H1 (cell line): Measurements from ENCODE around the gene LTBP4. TPM values are rescaled to one million over a fixed set of nuclear protein-coding genes. Genes with fewer than 3 reads are reported as not detected.

Experiments
- CTCF ChIA-PET: fragments of 300-600 bp; sonication (Branson Sonifier 250); formaldehyde crosslinking; loops from one replicate; lab custom pipeline; 2021; ENCODE audit not compliant: partially characterized antibody; lab: Charles Lee
- POLR2A ChIA-PET: fragments of 300-600 bp; sonication (Branson Sonifier 250); formaldehyde crosslinking; loops from one replicate; lab custom pipeline; 2021; ENCODE audit warnings: inconsistent platforms; ENCODE audit not compliant: partially characterized antibody; lab: Charles Lee
- DNase-seq, 2 experiments: peaks; one replicate each; pipeline versions ENCODE4 v3.0.0 to v3.0.0-alpha.2; 2010 to 2022; ENCODE audit warnings: low spot score in 2 of 2, low read depth in 1 of 2, mixed read lengths in 1 of 2
- FAIRE-seq: peaks from 2 replicates; lab custom pipeline; 2011; peaks lifted over from hg19 to GRCh38; lab: Jason Lieb, UNC
- H2AFZ ChIP-seq: 2 replicates; pipeline ENCODE4 v1.8.1; 2012; ENCODE audit warnings: low read length, inconsistent platforms
- H2AK5ac ChIP-seq: 2 replicates; pipeline ENCODE4 v1.6.1; 2013; ENCODE audit warnings: low read depth, low read length
- H2BK120ac ChIP-seq: replicated peaks from 2 replicates; pipeline ENCODE3; 2013; ENCODE audit warnings: low read depth, low read length, inconsistent platforms
- H2BK12ac ChIP-seq: 2 replicates; pipeline ENCODE4 v1.6.1; 2013; ENCODE audit warnings: low read depth, low read length
- H2BK15ac ChIP-seq: 2 replicates; pipeline ENCODE4 v1.6.1; 2013; ENCODE audit warnings: low read length
- H2BK20ac ChIP-seq: 2 replicates; pipeline ENCODE4 v1.6.1; 2013; ENCODE audit warnings: low read length
- H2BK5ac ChIP-seq: 2 replicates; pipeline ENCODE4 v1.6.1; 2013; ENCODE audit warnings: low read depth, low read length
- H3K14ac ChIP-seq: 2 replicates; pipeline ENCODE4 v1.6.1; 2013; ENCODE audit warnings: inconsistent platforms; ENCODE audit not compliant: insufficient read length
- H3K18ac ChIP-seq: 2 replicates; pipeline ENCODE4 v1.6.1; 2013; ENCODE audit warnings: low read length; ENCODE audit errors: extremely low read depth
- H3K23ac ChIP-seq: 2 replicates; pipeline ENCODE4 v1.6.1; 2013; ENCODE audit warnings: inconsistent platforms; ENCODE audit not compliant: insufficient read length
- H3K23me2 ChIP-seq: 2 replicates; pipeline ENCODE4 v1.6.1; 2013; ENCODE audit warnings: low read depth, low read length
- H3K27ac ChIP-seq: 2 replicates; pipeline ENCODE4 v1.6.1; 2011; ENCODE audit warnings: low read depth, low read length, inconsistent platforms
- H3K27me3 ChIP-seq, 4 experiments: replicated peaks in 1 of 4; 1 replicate in 1 of 4; 2 replicates in 3 of 4; pipeline versions ENCODE4 v1.6.1 to v1.8.1; 2011 to 2013; ENCODE audit warnings: low read length in 3 of 4, mild to moderate bottlenecking in 3 of 4, inconsistent platforms in 2 of 4, mixed read lengths in 2 of 4, moderate library complexity in 1 of 4; ENCODE audit not compliant: control insufficient read depth in 3 of 4, insufficient read depth in 3 of 4; ENCODE audit errors: extremely low read depth in 1 of 4
- H3K36me3 ChIP-seq, 4 experiments: 2 replicates each; pipeline versions ENCODE4 v1.6.1 to v1.8.1; 2011 to 2013; ENCODE audit warnings: mild to moderate bottlenecking in 4 of 4, low read length in 3 of 4, moderate library complexity in 2 of 4, control low read depth in 1 of 4, inconsistent platforms in 1 of 4; ENCODE audit not compliant: insufficient read depth in 4 of 4, control insufficient read depth in 2 of 4
- H3K4ac ChIP-seq: replicated peaks from 2 replicates; pipeline ENCODE3; 2013; ENCODE audit warnings: low read length, low read depth, mixed read lengths, inconsistent platforms; ENCODE audit not compliant: insufficient read length
- H3K4me1 ChIP-seq, 4 experiments: replicated peaks in 1 of 4; 1 replicate in 1 of 4; 2 replicates in 3 of 4; pipeline versions ENCODE4 v1.6.1 to v1.8.1; 2011 to 2013; ENCODE audit warnings: low read length in 3 of 4, inconsistent platforms in 2 of 4, mixed read lengths in 1 of 4; ENCODE audit not compliant: insufficient read depth in 4 of 4, control insufficient read depth in 3 of 4
- H3K4me2 ChIP-seq, 2 experiments: 2 replicates each; pipeline versions ENCODE4 v1.6.1 to v1.8.1; 2011 to 2013; ENCODE audit warnings: low read depth in 2 of 2, low read length in 2 of 2, control low read depth in 1 of 2, inconsistent platforms in 1 of 2, mild to moderate bottlenecking in 1 of 2; ENCODE audit not compliant: insufficient read depth in 1 of 2
- H3K4me3 ChIP-seq, 4 experiments: fragments of 200-600, 300-600 bp in 1 of 4; sonication (generic), shearing (Covaris generic), sonication (Bioruptor Twin) in 1 of 4; 2 replicates each; pipeline versions ENCODE4 v1.5.1 to v1.8.1; 2011 to 2016; ENCODE audit warnings: low read length in 4 of 4, low read depth in 3 of 4, control low read depth in 2 of 4, inconsistent platforms in 2 of 4, mild to moderate bottlenecking in 2 of 4, mixed read lengths in 1 of 4, moderate library complexity in 1 of 4; ENCODE audit not compliant: insufficient read depth in 2 of 4; ENCODE audit errors: extremely low read depth in 1 of 4
- H3K56ac ChIP-seq: replicated peaks from 2 replicates; pipeline ENCODE3; 2013; ENCODE audit warnings: low read depth, mild to moderate bottlenecking, mixed read lengths, low read length, inconsistent platforms; ENCODE audit not compliant: insufficient read length
- H3K79me1 ChIP-seq: 2 replicates; pipeline ENCODE4 v1.6.1; 2013; ENCODE audit warnings: low read depth, low read length, control low read depth
- H3K79me2 ChIP-seq, 2 experiments: 2 replicates each; pipeline versions ENCODE4 v1.6.1 to v1.8.1; 2012 to 2013; ENCODE audit warnings: low read length in 2 of 2, mild to moderate bottlenecking in 2 of 2, inconsistent platforms in 1 of 2; ENCODE audit not compliant: insufficient read depth in 2 of 2, control insufficient read depth in 1 of 2
- H3K9ac ChIP-seq, 4 experiments: replicated peaks in 1 of 4; 1 replicate in 1 of 4; 2 replicates in 3 of 4; pipeline versions ENCODE4 v1.6.1 to v1.8.1; 2011 to 2013; ENCODE audit warnings: low read depth in 3 of 4, low read length in 3 of 4, control low read depth in 2 of 4, mild to moderate bottlenecking in 2 of 4, moderate library complexity in 2 of 4, inconsistent platforms in 1 of 4; ENCODE audit errors: extremely low read depth in 1 of 4
- H3K9me3 ChIP-seq, 2 experiments: 2 replicates each; pipeline versions ENCODE4 v1.6.1 to v1.8.1; 2012 to 2013; ENCODE audit warnings: mild to moderate bottlenecking in 2 of 2, moderate library complexity in 2 of 2, control low read depth in 1 of 2, inconsistent platforms in 1 of 2, low read depth in 1 of 2, low read length in 1 of 2, mixed read lengths in 1 of 2; ENCODE audit not compliant: insufficient read depth in 2 of 2
- H4K20me1 ChIP-seq, 2 experiments: replicated peaks in 1 of 2; 2 replicates each; pipeline versions ENCODE3 to v1.8.1; 2011 to 2013; ENCODE audit warnings: inconsistent platforms in 2 of 2, low read length in 2 of 2, mild to moderate bottlenecking in 1 of 2; ENCODE audit not compliant: insufficient read depth in 2 of 2, control insufficient read depth in 1 of 2
- H4K5ac ChIP-seq: 2 replicates; pipeline ENCODE4 v1.6.1; 2013; ENCODE audit warnings: low read length, low read depth, mixed read lengths, inconsistent platforms; ENCODE audit not compliant: insufficient read length
- H4K8ac ChIP-seq: 2 replicates; pipeline ENCODE4 v1.8.0; 2013; ENCODE audit warnings: mild to moderate bottlenecking, moderate library complexity, low read length, inconsistent platforms; ENCODE audit not compliant: insufficient read depth; ENCODE audit errors: extremely low read depth
- H4K91ac ChIP-seq: replicated peaks from 2 replicates; pipeline ENCODE3; 2013; ENCODE audit warnings: low read length, mixed read lengths, inconsistent platforms; ENCODE audit not compliant: insufficient read length
- EZH2 ChIP-seq: fragments of 200-600 bp; sonication (generic); IDR thresholded peaks from 2 replicates; pipeline ENCODE4 v1.7.1; 2012; ENCODE audit warnings: low read depth, mild to moderate bottlenecking, moderate library complexity, low read length, inconsistent platforms; ENCODE audit not compliant: severe bottlenecking
- MAX ChIP-seq: IDR thresholded peaks from 2 replicates; pipeline ENCODE4 v1.6.1; 2012; ENCODE audit warnings: inconsistent platforms
- WGBS, 2 experiments: shearing (Covaris generic) in 1 of 2; methylation state at CpG; one replicate each; pipeline versions ENCODE4 v1.1.6 to v1.1.7; 2013 to 2015; ENCODE audit warnings: low lambda C conversion rate in 2 of 2, mixed read lengths in 2 of 2, inconsistent platforms in 1 of 2, low coverage in 1 of 2, missing lambda C conversion rate in 1 of 2; ENCODE audit not compliant: insufficient replicate concordance in 2 of 2, insufficient coverage in 1 of 2, insufficient read length in 1 of 2; ENCODE audit errors: extremely low coverage in 1 of 2, missing lambda C conversion rate in 1 of 2; 5-methylcytosine and 5-hydroxymethylcytosine counted together
- long read RNA-seq, 2 experiments: library from RNA in 1 of 2; library from capped mRNA in 1 of 2; stranded (forward); transcript quantifications; one replicate each; pipeline ENCODE4 v2.0.0, GENCODE V29; 2021; ENCODE audit warnings: inconsistent platforms in 1 of 2
- polyA minus RNA-seq, 3 experiments: library from RNA; depleted of rRNA, polyadenylated mRNA; stranded (reverse); fragments of >200 nt; gene quantifications; 1 replicate in 2 of 3; 2 replicates in 1 of 3; pipeline ENCODE4 v1.2.3, GENCODE V29; 2011
- polyA plus RNA-seq, 7 experiments: library from polyadenylated mRNA; depleted of rRNA in 3 of 7; stranded (reverse) in 5 of 7; unstranded in 2 of 7; fragments of >200 nt in 5 of 7; fragments of 200-250 nt in 2 of 7; gene quantifications; 1 replicate in 5 of 7; 2 replicates in 1 of 7; 4 replicates in 1 of 7; pipeline versions ENCODE4 v1.2.1 to v1.2.3, GENCODE V29; 2011 to 2013; ENCODE audit warnings: missing spikeins in 2 of 7, mixed read lengths in 2 of 7
- total RNA-seq: library from RNA; stranded (reverse); fragmentation: NEBNext Ultra II Directional; extraction: Animal tissue kit (Norgen Biotek cat#: 25700); gene quantifications from 2 replicates; pipeline ENCODE4 v1.2.1, GENCODE V29; 2021

The LTBP4 gene
- 75.3 and 77.1 TPM in 2 replicates for total RNA-seq
- polyA plus RNA-seq (2011; rRNA removed) = 54.5 and 111 TPM in 2 replicates
- polyA plus RNA-seq (2011; cell fraction: cytosol; rRNA removed) = 68.6 TPM
- 270 TPM for polyA plus RNA-seq (2011; cell fraction: nucleus; rRNA removed)
- polyA plus RNA-seq (2012, experiment 1 of 2) = 51.9 to 154 TPM (median 115 TPM) in 4 replicates
- 94.0 TPM for polyA plus RNA-seq (2012, experiment 2 of 2)
- polyA plus RNA-seq (2013, experiment 1 of 2) = 67.1 TPM
- 56.9 TPM for polyA plus RNA-seq (2013, experiment 2 of 2)
- 21.2 and 23.9 TPM in 2 replicates for polyA minus RNA-seq (2011; rRNA and poly(A)+ RNA removed)
- polyA minus RNA-seq (2011; cell fraction: cytosol; rRNA and poly(A)+ RNA removed) = 61.7 TPM
- 58.2 TPM for polyA minus RNA-seq (2011; cell fraction: nucleus; rRNA and poly(A)+ RNA removed)
- long read RNA-seq, experiment 1, partial matches to known transcripts = 16 of 25 reads
- long read RNA-seq, experiment 1, other reads (novel, unspliced or antisense) = 9 of 25 reads
- long read RNA-seq, experiment 2 = 0 reads

DNA sequence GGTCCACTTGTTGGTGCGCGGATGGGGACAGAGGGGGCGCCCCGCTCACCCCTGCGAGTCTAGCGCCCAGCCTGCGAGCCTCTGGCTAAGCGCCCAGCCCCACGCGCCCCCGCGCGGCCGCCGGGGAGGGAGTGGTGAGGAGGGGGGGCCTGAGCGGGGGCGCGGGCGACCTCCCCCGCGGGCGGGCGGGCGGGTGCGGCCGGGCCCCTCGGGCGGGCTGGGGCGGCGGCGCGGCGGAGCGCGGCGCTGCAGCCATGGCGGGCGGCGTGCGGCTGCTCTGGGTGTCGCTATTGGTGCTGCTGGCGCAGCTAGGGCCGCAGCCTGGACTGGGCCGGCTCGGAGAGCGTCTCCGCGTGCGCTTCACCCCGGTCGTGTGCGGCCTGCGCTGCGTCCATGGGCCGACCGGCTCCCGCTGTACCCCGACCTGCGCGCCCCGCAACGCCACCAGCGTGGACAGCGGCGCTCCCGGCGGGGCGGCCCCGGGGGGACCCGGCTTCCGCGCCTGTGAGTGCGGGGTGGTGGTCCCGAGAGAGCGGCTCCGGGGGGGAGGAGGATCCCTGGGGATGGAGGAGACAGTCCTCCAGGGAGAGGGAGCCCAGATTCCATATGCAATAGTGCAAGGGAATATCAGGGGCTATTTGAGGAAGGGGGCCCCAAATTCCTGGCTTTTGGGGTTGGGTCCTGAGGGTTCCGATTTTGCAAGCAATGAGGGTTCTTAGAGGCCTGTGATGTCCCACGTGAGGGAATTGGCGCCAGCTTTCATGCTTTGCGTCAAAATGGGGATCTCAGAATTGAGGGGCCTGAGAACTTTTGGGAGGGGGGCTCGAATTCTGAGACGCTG lies at the start of gene LTBP4:
Gene LTBP4 (plus strand): TSS at position 236 of the 841 bp plus-strand sequence. CDS start 19 bp downstream, at position 255.
- H3K36me3 ChIP-seq = no peaks in the 10 kb centered on the region; a peak in 1 of 8 replicates
- peaks cover 32% of the 10 kb centered on the region; the same call in 1 of the 2 replicates for H3K23me2 ChIP-seq
- H3K4ac ChIP-seq = no peak within 1 kb of the TSS
- H2BK120ac ChIP-seq = no peak within 1 kb of the TSS
- no peak within 1 kb of the TSS for H2AK5ac ChIP-seq
- H3K9me3 ChIP-seq = no peaks in the 10 kb centered on the region
- ChIA-PET POLR2A (interaction anchor here (0.7 to 0.8 kb wide), 2 partner anchors 12 to 31 kb away, joined by 3 to 4 read pairs; no protein-coding TSS in a partner anchor), CTCF (interaction anchor here (0.6 to 11.3 kb wide), 14 partner anchors 9 to 72 kb away, joined by 3 to 100 read pairs (median 8); no protein-coding TSS in a partner anchor)
- H3K27ac ChIP-seq = no peak within 1 kb of the TSS
- H3K23ac ChIP-seq = no peak within 1 kb of the TSS
- H3K14ac ChIP-seq = no peak within 1 kb of the TSS
- H3K4me2 ChIP-seq = peak within 1 kb of the TSS; percentile 75 to 84
- no peak within 1 kb of the TSS for H2BK5ac ChIP-seq
- no peak within 1 kb of the TSS for H4K91ac ChIP-seq
- peak within 1 kb of the TSS; percentile 37 for H3K56ac ChIP-seq
- peak within 1 kb of the TSS; percentile 50; the same call in 1 of the 2 replicates for H2BK12ac ChIP-seq
- H4K8ac ChIP-seq = no peak within 1 kb of the TSS
- no peak within 1 kb of the TSS; the same call in 1 of the 2 replicates for H3K18ac ChIP-seq
- no peak within 1 kb of the TSS for H2AFZ ChIP-seq
- DNase-seq (no peak), FAIRE-seq (no peak)
- peaks cover 9 to 43% (median 27%) of the 10 kb centered on the region in 4 experiments for H3K4me1 ChIP-seq
- H4K5ac ChIP-seq = no peak within 1 kb of the TSS
- peaks cover 7 to 8% of the 10 kb centered on the region in 2 experiments for H4K20me1 ChIP-seq
- H3K27me3 ChIP-seq = peaks cover 17 to 52% (median 47%) of the 10 kb centered on the region in 4 experiments
- peak within 1 kb of the TSS in 1 of 4 experiments; percentile 52; a peak in 1 of 7 replicates for H3K9ac ChIP-seq
- H3K79me2 ChIP-seq = no peaks in the 10 kb centered on the region
- no peak within 1 kb of the TSS for H2BK20ac ChIP-seq
- 0 out of 2 replicates have a peak, but pooled peaks cover 2% of the 10 kb centered on the region for H3K79me1 ChIP-seq
- H2BK15ac ChIP-seq = no peak within 1 kb of the TSS
- H3K4me3 ChIP-seq = peak within 1 kb of the TSS; percentile 39 to 66 (median 46)
- WGBS, 2 experiments = 8% methylated on average over 37 of the region's 82 CpGs; no CpG with 5 or more reads in 1 of the 2 experiments
- TF ChIP-seq EZH2 (peak; percentile 43), MAX (peak; percentile 31; the same call in 1 of the 2 replicates)
